ENCODE measurements around the gene PPM1F. TPM values are rescaled to one million over a fixed set of nuclear protein-coding genes. Genes with fewer than 3 reads are reported as not detected.

Gene PPM1F
- total RNA-seq, 2 donors from 2014 or later, result 37.6 to 49.2 TPM

GRCh38 chr22:21949569-21949918 is 3.1 kb downstream of the PPM1F start:
- no peak overlapping the region for H3K4me3 Mint-ChIP-seq
- H3K4me1 ChIP-seq (ENCODE audit: control insufficient read depth, insufficient read depth, low read length), result peaks cover 5% of the 10 kb centered on the region
- peaks cover 11% of the 10 kb centered on the region for H3K36me3 ChIP-seq (ENCODE audit: control insufficient read depth, insufficient read depth, low read length)
- H3K9ac ChIP-seq (ENCODE audit: extremely low read depth, low read length, poor library complexity, severe bottlenecking), result no peak overlapping the region
- TF ChIP-seq CTCF (conservative IDR thresholded peaks at IDR 0.05), result no peak
- peaks cover 11% of the 10 kb centered on the region for H3K27me3 Mint-ChIP-seq (ENCODE audit: insufficient read depth)
- H3K4me3 ChIP-seq (ENCODE audit: low read length), result no peak overlapping the region
- peaks cover 25% of the 10 kb centered on the region for H3K4me1 Mint-ChIP-seq
- H3K9me3 ChIP-seq (ENCODE audit: control insufficient read depth, low read length), result no peaks in the 10 kb centered on the region
- no peaks in the 10 kb centered on the region for H3K9me3 Mint-ChIP-seq
- no peak overlapping the region for H3K27ac ChIP-seq (ENCODE audit: low read depth, low read length)
- H3K27ac Mint-ChIP-seq, result no peak overlapping the region
- 92 to 98% methylated on average over 8 of the region's 8 CpGs for WGBS, 2 experiments (ENCODE audit: insufficient coverage in 1 of 2, insufficient read length in 1 of 2)
- H3K36me3 Mint-ChIP-seq (ENCODE audit: low read depth), result peaks cover 12% of the 10 kb centered on the region
- H3K27me3 ChIP-seq (ENCODE audit: control insufficient read depth, insufficient read depth, low read length, poor library complexity, severe bottlenecking), result no peaks in the 10 kb centered on the region
- no peak for DNase-seq

- Histone ChIP-seq H3K27me3 (ENCODE audit: control insufficient read depth, insufficient read depth, low read length, poor library complexity, severe bottlenecking) (no peaks in the 10 kb centered on the region), H3K9ac (ENCODE audit: extremely low read depth, low read length, poor library complexity, severe bottlenecking) (no peak overlapping the region), H3K36me3 (ENCODE audit: control insufficient read depth, insufficient read depth, low read length) (peaks cover 16% of the 10 kb centered on the region), H3K9me3 (ENCODE audit: control insufficient read depth, low read length) (no peaks in the 10 kb centered on the region), H3K4me3 (ENCODE audit: low read length) (no peak overlapping the region), H3K4me1 (ENCODE audit: control insufficient read depth, insufficient read depth, low read length) (peaks cover 5% of the 10 kb centered on the region), H3K27ac (ENCODE audit: low read depth, low read length) (no peak overlapping the region)
- WGBS, 2 experiments (ENCODE audit: insufficient coverage in 1 of 2, insufficient read length in 1 of 2), result 93 to 94% methylated on average over 5 to 7 of the region's 7 CpGs
- no peaks in the 10 kb centered on the region for H3K9me3 Mint-ChIP-seq
- peaks cover 15% of the 10 kb centered on the region for H3K36me3 Mint-ChIP-seq (ENCODE audit: low read depth)
- no peak overlapping the region for H3K4me3 Mint-ChIP-seq
- peaks cover 27% of the 10 kb centered on the region for H3K4me1 Mint-ChIP-seq
- no peak overlapping the region for H3K27ac Mint-ChIP-seq
- DNase-seq, result no peak
- no peak for TF ChIP-seq CTCF (conservative IDR thresholded peaks at IDR 0.05)
- peaks cover 10% of the 10 kb centered on the region for H3K27me3 Mint-ChIP-seq (ENCODE audit: insufficient read depth)
Measured at GRCh38 chr22:21948824-21949568, 3.7 kb downstream of the PPM1F start.

GRCh38 chr22:21948390-21948789 is 4.3 kb downstream of the PPM1F start:
- 90 to 92% methylated on average over 6 to 8 of the region's 8 CpGs for WGBS, 2 experiments (ENCODE audit: insufficient coverage in 1 of 2, insufficient read length in 1 of 2)
- Histone ChIP-seq H3K4me3 (ENCODE audit: low read length) (no peak overlapping the region), H3K9me3 (ENCODE audit: control insufficient read depth, low read length) (no peaks in the 10 kb centered on the region), H3K4me1 (ENCODE audit: control insufficient read depth, insufficient read depth, low read length) (peaks cover 5% of the 10 kb centered on the region), H3K27me3 (ENCODE audit: control insufficient read depth, insufficient read depth, low read length, poor library complexity, severe bottlenecking) (no peaks in the 10 kb centered on the region), H3K36me3 (ENCODE audit: control insufficient read depth, insufficient read depth, low read length) (peaks cover 16% of the 10 kb centered on the region), H3K27ac (ENCODE audit: low read depth, low read length) (no peak overlapping the region), H3K9ac (ENCODE audit: extremely low read depth, low read length, poor library complexity, severe bottlenecking) (no peak overlapping the region)
- no peak overlapping the region for H3K4me3 Mint-ChIP-seq
- no peak overlapping the region for H3K27ac Mint-ChIP-seq
- peaks cover 28% of the 10 kb centered on the region for H3K4me1 Mint-ChIP-seq
- no peaks in the 10 kb centered on the region for H3K9me3 Mint-ChIP-seq
- DNase-seq, result peak; percentile 47
- peaks cover 8% of the 10 kb centered on the region for H3K27me3 Mint-ChIP-seq (ENCODE audit: insufficient read depth)
- no peak for TF ChIP-seq CTCF (conservative IDR thresholded peaks at IDR 0.05)
- peaks cover 18% of the 10 kb centered on the region for H3K36me3 Mint-ChIP-seq (ENCODE audit: low read depth)
